GM12878 (cell line): Measurements from ENCODE around the gene HDAC7. TPM values are rescaled to one million over a fixed set of nuclear protein-coding genes. Genes with fewer than 3 reads are reported as not detected.

ENCODE experiments used
- ATAC-seq: fragments of 200-7000 bp; cut with Tn5 transposase; 3 replicates; pipeline ENCODE4 v1.9.1; 2020; ENCODE audit warnings: mild to moderate bottlenecking, moderate library complexity
- BruUV-seq: library from RNA; stranded (reverse); fragments of 400-500 nt; replicated peaks from 2 replicates; lab custom pipeline; 2021; lab: Mats Ljungman, UMichigan
- CTCF ChIA-PET: fragments of 300-600 bp; sonication (Branson Sonifier 250); formaldehyde crosslinking; extraction: SDS; loops from one replicate; lab custom pipeline; 2021; ENCODE audit warnings: inconsistent platforms; lab: Yijun Ruan, JAX
- POLR2A ChIA-PET: fragments of 350-600 bp; formaldehyde crosslinking; extraction: SDS; loops from one replicate; lab custom pipeline; 2021; ENCODE audit warnings: inconsistent platforms; lab: Charles Lee
- RAD21 ChIA-PET: fragments of 300-600 bp; sonication (Branson Sonifier 250); formaldehyde crosslinking; loops from one replicate; lab custom pipeline; 2023; ENCODE audit warnings: antibody characterized with exemption; ENCODE audit not compliant: unreplicated experiment; lab: Charles Lee
- SMC1A ChIA-PET: fragments of 300-600 bp; sonication (Branson Sonifier 250); formaldehyde crosslinking; loops from one replicate; lab custom pipeline; 2023; ENCODE audit not compliant: unreplicated experiment, uncharacterized antibody; lab: Charles Lee
- DNase-seq: peaks from one replicate; pipeline ENCODE4 v3.0.0-alpha.2; 2011; ENCODE audit warnings: low read depth, low spot score
- FAIRE-seq: peaks from 3 replicates; lab custom pipeline; 2011; peaks lifted over from hg19 to GRCh38; lab: Jason Lieb, UNC
- H2AFZ ChIP-seq: 2 replicates; pipeline ENCODE4 v1.6.0; 2011; ENCODE audit warnings: low read depth, low read length, control low read depth; ENCODE audit not compliant: control insufficient read depth
- H3K27ac ChIP-seq: 2 replicates; pipeline ENCODE4 v1.5.1; 2011; ENCODE audit warnings: control low read depth; ENCODE audit not compliant: control insufficient read depth, insufficient read depth
- H3K27me3 ChIP-seq, 2 experiments: replicated peaks in 1 of 2; 2 replicates each; pipeline versions ENCODE4 v1.6.0 to v1.6.1; 2011; ENCODE audit warnings: low read length in 1 of 2; ENCODE audit not compliant: control insufficient read depth in 2 of 2, insufficient read depth in 2 of 2
- H3K36me3 ChIP-seq, 2 experiments: 2 replicates each; pipeline ENCODE4 v1.5.1; 2011; ENCODE audit warnings: low read length in 1 of 2; ENCODE audit not compliant: control insufficient read depth in 2 of 2, insufficient read depth in 2 of 2
- H3K4me1 ChIP-seq: 2 replicates; pipeline ENCODE4 v1.6.1; 2011; ENCODE audit warnings: mild to moderate bottlenecking, low read length, moderate library complexity, mixed read lengths; ENCODE audit not compliant: control insufficient read depth, insufficient read depth
- H3K4me2 ChIP-seq: 2 replicates; pipeline ENCODE4 v1.6.0; 2011; ENCODE audit warnings: control low read depth; ENCODE audit not compliant: control insufficient read depth, insufficient read depth
- H3K4me3 ChIP-seq: fragments of 200-600 bp; sonication (generic); 2 replicates; pipeline ENCODE4 v1.5.1; 2016
- H3K79me2 ChIP-seq: 2 replicates; pipeline ENCODE4 v1.6.0; 2011; ENCODE audit warnings: low read length; ENCODE audit not compliant: control insufficient read depth, insufficient read depth
- H3K9ac ChIP-seq: 2 replicates; pipeline ENCODE4 v1.8.0; 2011; ENCODE audit warnings: low read length, control low read depth, mixed read lengths; ENCODE audit not compliant: control insufficient read depth, insufficient read depth
- H3K9me3 ChIP-seq: replicated peaks from 3 replicates; pipeline ENCODE4 v1.5.1; 2011; ENCODE audit warnings: mild to moderate bottlenecking, low read length; ENCODE audit not compliant: control insufficient read depth, insufficient read depth
- H4K20me1 ChIP-seq: 2 replicates; pipeline ENCODE4 v1.6.0; 2011; ENCODE audit not compliant: control insufficient read depth, insufficient read depth
- CHD1 ChIP-seq: IDR thresholded peaks from 2 replicates; pipeline ENCODE4 v1.6.1; 2012; ENCODE audit warnings: low read depth, low read length, improper control_type of control experiment
- HDAC6 ChIP-seq: fragments of 200-600 bp; sonication (generic); IDR thresholded peaks from one replicate; pipeline ENCODE4 v1.8.0; 2017; ENCODE audit warnings: antibody characterized with exemption; ENCODE audit not compliant: unreplicated experiment
- JUNB ChIP-seq: IDR thresholded peaks from 2 replicates; pipeline ENCODE4 v1.6.1; 2016; ENCODE audit warnings: antibody characterized with exemption, mild to moderate bottlenecking
- RBBP5 ChIP-seq: fragments of 200-600 bp; sonication (generic); conservative IDR thresholded peaks from 2 replicates; pipeline ENCODE4 v1.6.1; 2016
- RUNX3 ChIP-seq: IDR thresholded peaks from 2 replicates; pipeline ENCODE4 v1.6.1; 2012; ENCODE audit warnings: low read length, inconsistent platforms
- WGBS: methylation state at CpG from one replicate; pipeline ENCODE4 v1.1.6; 2016; ENCODE audit warnings: low lambda C conversion rate; ENCODE audit not compliant: insufficient replicate concordance, insufficient coverage; ENCODE audit errors: missing lambda C conversion rate; 5-methylcytosine and 5-hydroxymethylcytosine counted together
- in situ Hi-C: fragments of 300-500 bp; cut with MboI; formaldehyde crosslinking; loops from 9 replicates; pipeline ENCODE4 v1.14.3; 2018; ENCODE audit warnings: mixed read lengths
- intact Hi-C: fragments of 100-400 bp; cut with micrococcal nuclease; formaldehyde crosslinking; loops from one replicate; pipeline ENCODE4 v1.14.2; 2022; ENCODE audit not compliant: unreplicated experiment
- polyA plus RNA-seq, 11 experiments: library from polyadenylated mRNA; depleted of rRNA in 4 of 11; unstranded in 6 of 11; stranded (reverse) in 5 of 11; fragments of >200 nt; fragmentation: Nextera tagmentation in 4 of 11; fragmentation: Illumina TruSeq in 1 of 11; extraction: Ambion mirVana in 4 of 11; extraction: Trizol in 1 of 11; gene quantifications; 1 replicate in 1 of 11; 2 replicates in 10 of 11; pipeline versions ENCODE4 v1.2.1 to v1.2.3, GENCODE V29; 2011 to 2016; ENCODE audit warnings: inconsistent platforms in 2 of 11, missing spikeins in 2 of 11, low read depth in 1 of 11
- total RNA-seq, 4 experiments: library from RNA; depleted of rRNA in 3 of 4; stranded (reverse); fragments of >200 nt in 3 of 4; fragmentation: Illumina TruSeq in 1 of 4; extraction: Trizol in 1 of 4; gene quantifications; 2 replicates each; pipeline versions ENCODE4 v1.2.1 to v1.2.3, GENCODE V29; 2013 to 2021
- TF ChIP-seq, protein P1 (sequence below): IDR thresholded peaks from 2 replicates; pipeline ENCODE4 v1.6.1; 2011; ENCODE audit warnings: low read depth, low read length, improper control_type of control experiment, borderline replicate concordance
- TF ChIP-seq, protein P2 (sequence below): fragments of 150-350 bp; IDR thresholded peaks from 2 replicates; pipeline ENCODE4 v1.6.1; 2014; ENCODE audit warnings: mild to moderate bottlenecking, low read depth, low read length
- TF ChIP-seq, protein P3 (sequence below): IDR thresholded peaks from 2 replicates; pipeline ENCODE4 v1.6.1; 2011; ENCODE audit warnings: borderline replicate concordance, low read depth, mild to moderate bottlenecking, moderate library complexity, mixed read lengths, low read length; ENCODE audit not compliant: insufficient read depth; ENCODE audit errors: extremely low read length

HDAC7 gene
- total and polyA plus RNA-seq, 10 of the 15 experiments (the other 5 are each of a cell fraction or from before 2014, with no cell fraction given), result 0.47 to 18.3 (median 5.4) TPM

DNA sequence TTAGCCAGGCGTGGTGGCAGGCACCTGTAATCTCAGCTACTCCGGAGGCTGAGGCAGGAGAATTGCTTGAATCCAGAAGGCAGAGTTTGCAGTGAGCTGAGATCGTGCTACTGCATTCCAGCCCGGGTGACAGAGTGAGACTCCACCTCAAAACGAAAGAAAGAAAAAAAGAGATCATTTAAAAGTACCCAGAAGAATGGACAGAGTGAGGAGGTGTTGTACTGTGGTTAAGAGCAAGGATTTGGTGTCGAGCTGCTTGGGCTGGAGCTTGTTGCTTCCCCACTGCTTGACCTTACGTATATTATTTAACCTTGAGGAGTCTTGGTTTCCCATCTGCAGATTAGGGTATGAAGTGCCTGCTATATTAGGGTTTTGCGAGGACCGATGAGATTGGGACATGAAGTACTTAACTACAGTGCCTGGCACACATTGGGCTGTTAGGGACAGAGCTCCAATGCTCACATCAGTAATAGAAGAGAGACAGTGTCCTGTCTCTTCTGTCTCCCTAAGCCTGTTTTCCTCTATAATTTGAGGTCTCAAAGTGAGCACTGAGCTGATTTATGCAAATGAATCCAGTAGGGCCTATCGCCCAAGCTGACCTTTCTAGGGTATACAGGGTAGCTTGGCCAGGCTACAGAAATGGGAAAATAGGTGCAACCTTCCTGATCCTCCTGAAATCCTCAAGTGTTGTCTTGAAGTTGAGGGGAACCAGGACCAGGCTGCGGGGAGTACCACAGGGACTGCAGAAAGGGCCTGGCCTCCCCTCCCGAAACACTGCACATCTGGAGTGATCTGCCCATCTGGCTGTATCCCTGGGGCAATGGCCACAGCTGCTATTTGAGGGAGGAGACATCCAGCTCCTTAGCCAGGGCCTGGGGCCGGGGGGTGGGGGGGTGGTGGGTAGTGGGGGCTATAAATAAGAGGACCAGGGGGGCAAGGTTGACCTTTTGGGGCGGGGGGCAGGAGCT, 8.6 kb upstream of the HDAC7 start:
- no peak overlapping the region; the same call in 1 of the 2 replicates for H2AFZ ChIP-seq
- ChIA-PET RAD21 (interaction anchor here (0.8 to 12.6 kb wide), 6 partner anchors 10 to 47 kb away, joined by 3 to 202 read pairs (median 4); no protein-coding TSS in a partner anchor), CTCF (interaction anchor here (0.9 to 13.9 kb wide), 5 partner anchors 9 to 29 kb away, joined by 4 to 215 read pairs (median 20); partner anchors contain the start of gene HDAC7), POLR2A (interaction anchor here (0.6 to 1.9 kb wide), 3 partner anchors 15 to 326 kb away, joined by 3 to 6 read pairs (median 5); no protein-coding TSS in a partner anchor), SMC1A (interaction anchor here (0.6 to 2.6 kb wide), 8 partner anchors 10 to 87 kb away, joined by 3 to 14 read pairs (median 4); no protein-coding TSS in a partner anchor)
- no peak for FAIRE-seq
- no peaks in the 10 kb centered on the region for H3K9me3 ChIP-seq
- BruUV-seq, result no TSS peak
- no peak overlapping the region for H3K4me3 ChIP-seq
- peak; percentile 14; the same call in 1 of the 3 replicates for ATAC-seq
- H3K4me1 ChIP-seq, result peaks cover 37% of the 10 kb centered on the region
- H3K36me3 ChIP-seq, result no peaks in the 10 kb centered on the region
- H3K79me2 ChIP-seq, result no peaks in the 10 kb centered on the region
- no peaks in the 10 kb centered on the region for H4K20me1 ChIP-seq
- H3K27me3 ChIP-seq, result no peaks in the 10 kb centered on the region; a peak in 1 of 4 replicates
- H3K9ac ChIP-seq, result no peak overlapping the region
- in situ Hi-C loops, result no loop called here
- intact Hi-C loops, result no loop called here
- DNase-seq, result no peak
- H3K27ac ChIP-seq, result no peak overlapping the region
- 62% methylated on average over 14 of the region's 14 CpGs for WGBS
- H3K4me2 ChIP-seq, result no peak overlapping the region; the same call in 1 of the 2 replicates
- peak; percentile 44; the same call in 1 of the 2 replicates for TF ChIP-seq JUNB
- TF ChIP-seq, protein P1, sequence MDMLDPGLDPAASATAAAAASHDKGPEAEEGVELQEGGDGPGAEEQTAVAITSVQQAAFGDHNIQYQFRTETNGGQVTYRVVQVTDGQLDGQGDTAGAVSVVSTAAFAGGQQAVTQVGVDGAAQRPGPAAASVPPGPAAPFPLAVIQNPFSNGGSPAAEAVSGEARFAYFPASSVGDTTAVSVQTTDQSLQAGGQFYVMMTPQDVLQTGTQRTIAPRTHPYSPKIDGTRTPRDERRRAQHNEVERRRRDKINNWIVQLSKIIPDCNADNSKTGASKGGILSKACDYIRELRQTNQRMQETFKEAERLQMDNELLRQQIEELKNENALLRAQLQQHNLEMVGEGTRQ, result no peak
- TF ChIP-seq, protein P2, sequence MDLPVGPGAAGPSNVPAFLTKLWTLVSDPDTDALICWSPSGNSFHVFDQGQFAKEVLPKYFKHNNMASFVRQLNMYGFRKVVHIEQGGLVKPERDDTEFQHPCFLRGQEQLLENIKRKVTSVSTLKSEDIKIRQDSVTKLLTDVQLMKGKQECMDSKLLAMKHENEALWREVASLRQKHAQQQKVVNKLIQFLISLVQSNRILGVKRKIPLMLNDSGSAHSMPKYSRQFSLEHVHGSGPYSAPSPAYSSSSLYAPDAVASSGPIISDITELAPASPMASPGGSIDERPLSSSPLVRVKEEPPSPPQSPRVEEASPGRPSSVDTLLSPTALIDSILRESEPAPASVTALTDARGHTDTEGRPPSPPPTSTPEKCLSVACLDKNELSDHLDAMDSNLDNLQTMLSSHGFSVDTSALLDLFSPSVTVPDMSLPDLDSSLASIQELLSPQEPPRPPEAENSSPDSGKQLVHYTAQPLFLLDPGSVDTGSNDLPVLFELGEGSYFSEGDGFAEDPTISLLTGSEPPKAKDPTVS, result no peak
- no peak for TF ChIP-seq CHD1
- TF ChIP-seq RUNX3, result peak; percentile 51
- no peak for TF ChIP-seq RBBP5
- no peak for TF ChIP-seq HDAC6
- TF ChIP-seq, protein P3, sequence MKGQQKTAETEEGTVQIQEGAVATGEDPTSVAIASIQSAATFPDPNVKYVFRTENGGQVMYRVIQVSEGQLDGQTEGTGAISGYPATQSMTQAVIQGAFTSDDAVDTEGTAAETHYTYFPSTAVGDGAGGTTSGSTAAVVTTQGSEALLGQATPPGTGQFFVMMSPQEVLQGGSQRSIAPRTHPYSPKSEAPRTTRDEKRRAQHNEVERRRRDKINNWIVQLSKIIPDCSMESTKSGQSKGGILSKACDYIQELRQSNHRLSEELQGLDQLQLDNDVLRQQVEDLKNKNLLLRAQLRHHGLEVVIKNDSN, result no peak
